Dedifferentiated amniotic fluid mesenchymal stem cell (primary cell): ENCODE results near the gene TMEM259.
A peak's percentile ranks its signal among the peaks of the same experiment; 100 is the strongest.

ENCODE experiments used
- DNase-seq: peaks from one replicate; pipeline ENCODE4 v3.0.0-alpha.2; 2016; ENCODE audit errors: extremely low spot score

TMEM259 gene

DNA sequence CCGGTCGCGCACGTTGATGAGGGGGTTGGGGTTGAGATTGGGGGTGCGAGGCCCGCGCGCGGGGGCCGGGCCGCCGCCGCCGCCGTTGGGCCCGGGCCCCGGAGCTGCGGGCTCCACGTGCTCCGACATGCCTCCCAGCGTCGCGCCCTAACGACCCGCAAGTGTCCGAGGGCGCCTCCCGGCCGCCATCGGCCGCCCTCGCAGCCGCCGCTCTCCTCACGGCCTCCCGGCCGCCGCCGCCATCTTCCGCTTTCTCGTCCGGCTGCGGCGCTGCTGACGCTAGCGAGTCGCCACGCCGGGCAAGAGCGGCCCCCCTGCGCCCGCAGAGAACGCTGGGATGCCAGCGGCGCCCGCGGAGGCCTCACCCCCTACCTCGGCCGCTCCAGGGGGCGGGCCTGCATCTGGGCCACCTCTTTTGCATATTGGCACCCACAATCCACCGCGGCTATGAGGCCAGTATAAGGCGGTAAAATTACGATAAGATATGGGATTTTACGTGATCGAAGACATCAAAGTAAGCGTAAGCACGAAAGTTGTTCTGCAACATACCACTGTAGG is at the start of gene TMEM259:
TSS of gene TMEM259 (minus strand) at position 256 of the 558 bp plus-strand sequence. CDS start at position 129, 127 bp downstream.
- peak; percentile 98 for DNase-seq

- no peak for DNase-seq
These were observed 49.6 kb upstream of the TMEM259 start for GRCh38 chr19:1070576-1070930.

DNA sequence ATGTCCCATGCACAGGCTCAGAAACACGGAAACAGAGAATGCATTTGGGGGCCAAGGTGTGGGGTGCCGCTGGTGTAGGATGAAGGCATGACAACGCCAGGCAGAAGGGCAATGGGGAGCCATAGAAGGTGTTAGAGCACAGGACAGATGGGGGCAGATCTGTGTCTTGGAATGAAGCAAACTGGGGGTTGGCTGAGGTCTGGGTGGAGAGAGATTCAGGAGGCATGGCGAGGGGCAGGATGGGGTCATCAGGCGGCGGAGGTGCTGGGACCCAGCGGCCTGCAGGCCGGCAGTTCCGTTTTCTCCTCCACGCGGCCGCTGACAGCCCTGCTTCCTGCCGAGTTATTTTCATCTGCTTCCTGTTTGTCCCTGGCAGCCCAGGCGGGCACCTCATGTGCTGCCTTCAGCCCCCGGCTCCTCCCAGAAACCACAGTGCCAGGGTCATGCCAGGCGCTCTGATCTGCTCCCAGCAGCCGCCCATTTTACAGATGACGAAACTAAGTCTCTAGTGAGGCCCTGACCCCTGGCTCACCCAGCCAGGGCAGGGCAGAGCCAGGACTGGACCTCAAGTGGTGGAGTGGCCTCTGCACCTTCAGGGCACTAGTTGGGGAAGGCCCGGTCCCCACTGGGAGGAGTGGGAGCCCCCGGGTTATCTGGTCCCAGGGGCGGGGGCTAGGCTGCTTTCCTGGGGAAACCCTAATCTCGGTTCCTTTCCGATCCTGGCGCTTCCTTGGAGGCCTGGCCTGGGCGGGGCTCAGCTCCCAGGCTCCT is 48.3 kb upstream of the TMEM259 start:
- DNase-seq, result no peak

- no peak for DNase-seq
These were observed 47.4 kb upstream of the TMEM259 start for GRCh38 chr19:1068009-1069001.

DNA sequence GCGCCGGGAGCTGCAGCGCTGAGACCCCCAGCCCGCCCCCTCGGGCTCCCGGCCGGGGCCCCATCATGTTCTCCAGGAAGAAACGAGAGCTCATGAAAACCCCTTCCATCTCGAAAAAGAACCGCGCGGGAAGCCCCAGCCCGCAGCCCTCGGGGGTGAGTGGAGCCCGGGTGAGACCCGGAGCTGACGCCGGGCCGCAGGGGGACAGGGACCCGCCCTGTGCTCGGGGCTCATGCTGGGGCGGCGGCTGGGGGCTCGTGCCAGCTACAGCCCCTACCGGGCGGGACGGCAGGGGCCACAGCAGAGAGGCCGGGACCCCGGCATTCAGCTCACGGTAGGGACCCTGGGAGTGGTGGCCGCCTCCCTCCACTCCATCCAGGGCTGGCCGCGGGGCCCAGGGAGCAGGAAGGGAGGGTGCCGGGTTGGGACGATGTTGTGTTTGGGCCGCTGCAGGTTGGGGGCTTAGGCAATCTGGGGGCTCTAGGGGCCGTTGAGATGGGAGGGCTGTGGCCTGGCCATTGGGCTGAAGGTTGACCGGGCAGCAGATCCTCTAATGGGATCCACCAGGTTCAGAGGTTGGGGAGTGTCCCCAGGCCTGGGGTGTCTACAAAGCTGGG is 46.5 kb upstream of the TMEM259 start:
- no peak for DNase-seq

DNA sequence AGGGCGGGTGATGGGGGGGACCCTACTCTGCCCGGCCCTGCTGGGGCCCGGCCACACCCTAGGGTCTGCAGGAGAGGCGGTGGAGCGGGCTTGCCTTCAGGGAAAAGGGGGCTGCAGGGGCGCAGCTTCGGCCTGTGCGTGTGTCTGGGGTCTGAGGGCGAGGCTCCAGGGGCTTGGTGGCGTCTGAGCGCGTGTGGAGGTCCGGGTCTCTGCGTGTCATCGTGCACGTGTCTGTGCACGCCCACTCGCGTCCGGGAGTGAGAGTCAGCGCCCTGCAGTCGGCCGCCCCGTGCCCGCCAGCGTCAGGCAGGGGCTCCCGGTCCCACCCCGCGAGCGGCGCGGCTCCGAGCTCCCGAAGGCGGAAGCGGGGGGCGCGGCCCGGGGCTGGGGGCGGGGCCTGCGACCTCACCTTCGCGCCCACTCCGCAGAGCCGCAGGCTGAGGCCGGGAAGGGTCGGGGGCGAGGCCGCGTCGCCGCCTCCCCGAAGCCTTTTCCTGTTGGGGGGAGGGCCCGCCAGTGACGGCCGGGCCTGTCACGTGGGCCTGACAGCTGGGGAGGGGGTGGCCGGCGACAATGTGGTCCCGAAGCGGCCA is 45.9 kb upstream of the TMEM259 start, which contains the start of gene ARHGAP45:
TSS of gene ARHGAP45 (plus strand) at position 420 of the 593 bp plus-strand sequence. CDS start 239 bp downstream, outside the sequence.
- DNase-seq, result no peak

DNA sequence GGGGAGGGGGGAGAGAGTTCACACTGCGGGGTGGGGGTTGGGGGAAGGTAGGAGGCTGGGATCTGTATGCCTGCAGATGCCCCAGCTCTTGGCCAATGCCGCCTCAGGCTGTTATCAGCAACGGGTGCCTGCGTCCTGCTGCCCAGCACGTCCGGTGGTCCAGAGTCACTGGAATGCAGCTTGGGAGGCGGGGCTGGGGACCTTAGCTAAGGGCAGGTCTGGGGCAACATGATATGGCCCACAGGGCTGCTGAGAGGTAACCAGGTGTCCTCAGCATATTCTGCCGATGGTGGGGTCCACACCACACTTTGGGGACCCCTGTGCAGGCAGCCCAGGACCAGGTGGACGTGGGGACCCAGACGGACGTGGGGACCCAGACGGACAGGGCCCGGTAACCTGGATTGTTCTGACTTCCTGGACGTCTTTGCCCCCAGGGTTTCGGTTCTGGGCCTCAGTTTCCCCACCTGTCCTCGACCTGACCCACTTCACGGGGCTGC is 45.4 kb upstream of the TMEM259 start:
- DNase-seq, result no peak

DNA sequence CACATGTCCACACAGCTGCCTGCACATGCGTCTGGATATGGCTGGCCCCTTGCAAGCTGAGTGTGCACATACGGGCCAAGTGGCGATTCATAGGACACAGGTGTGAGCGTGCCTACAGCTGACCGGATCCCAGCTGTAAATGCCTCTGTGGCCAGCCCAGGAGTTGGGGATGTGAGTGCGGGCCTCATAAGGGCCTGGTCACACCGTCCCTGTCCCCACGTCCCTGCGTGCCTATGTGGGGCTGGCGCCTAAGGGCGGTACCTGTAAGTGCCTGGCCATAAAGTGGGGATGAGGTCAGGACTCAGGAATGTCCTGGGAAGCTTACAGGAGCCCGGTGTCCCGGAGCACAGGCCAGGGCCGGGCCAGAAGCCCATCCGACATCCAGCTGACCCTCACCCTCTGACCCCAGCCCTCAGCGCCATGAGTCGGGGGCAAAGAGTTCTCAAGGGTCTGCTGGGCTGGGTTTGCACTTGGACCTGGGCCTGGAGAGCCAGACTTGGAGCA is 44.7 kb upstream of the TMEM259 start:
- DNase-seq, result no peak

- DNase-seq, result peak; percentile 31
These were observed 44.0 kb upstream of the TMEM259 start for GRCh38 chr19:1064661-1065605.

GRCh38 chr19:1063909-1064660 is 43.2 kb upstream of the TMEM259 start:
- DNase-seq, result no peak

DNA sequence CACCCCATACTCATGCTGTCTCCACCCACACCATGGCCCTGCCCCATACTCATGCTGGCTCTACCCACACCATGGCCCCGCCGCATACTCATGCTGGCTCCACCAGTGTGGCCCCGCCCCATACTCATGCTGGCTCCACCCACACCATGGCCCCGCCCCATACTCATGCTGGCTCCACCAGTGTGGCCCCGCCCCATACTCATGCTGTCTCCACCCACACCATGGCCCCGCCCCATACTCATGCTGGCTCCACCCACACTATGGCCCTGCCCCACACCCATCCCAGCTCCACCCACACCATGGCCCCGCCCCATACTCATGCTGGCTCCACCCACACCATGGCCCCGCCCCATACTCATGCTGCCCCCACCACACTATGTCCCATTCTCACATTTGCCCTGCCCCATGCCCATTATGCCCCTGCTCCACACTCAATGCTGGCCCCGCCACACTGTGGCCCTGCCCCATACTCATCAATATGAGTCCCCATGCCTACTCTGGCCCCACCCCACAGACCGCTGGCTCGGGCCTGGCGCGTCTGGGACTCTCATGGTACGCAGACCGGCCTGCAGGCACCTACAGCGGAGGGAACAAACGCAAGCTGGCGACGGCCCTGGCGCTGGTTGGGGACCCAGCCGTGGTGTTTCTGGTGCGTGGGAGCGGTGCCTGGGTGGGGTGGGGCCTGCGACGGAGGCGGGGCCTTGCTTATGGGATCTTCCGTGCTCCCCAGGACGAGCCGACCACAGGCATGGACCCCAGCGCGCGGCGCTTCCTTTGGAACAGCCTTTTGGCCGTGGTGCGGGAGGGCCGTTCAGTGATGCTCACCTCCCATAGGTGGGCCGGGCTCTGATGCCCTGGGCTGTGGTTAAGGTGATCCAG is 42.3 kb upstream of the TMEM259 start:
- no peak for DNase-seq

DNA sequence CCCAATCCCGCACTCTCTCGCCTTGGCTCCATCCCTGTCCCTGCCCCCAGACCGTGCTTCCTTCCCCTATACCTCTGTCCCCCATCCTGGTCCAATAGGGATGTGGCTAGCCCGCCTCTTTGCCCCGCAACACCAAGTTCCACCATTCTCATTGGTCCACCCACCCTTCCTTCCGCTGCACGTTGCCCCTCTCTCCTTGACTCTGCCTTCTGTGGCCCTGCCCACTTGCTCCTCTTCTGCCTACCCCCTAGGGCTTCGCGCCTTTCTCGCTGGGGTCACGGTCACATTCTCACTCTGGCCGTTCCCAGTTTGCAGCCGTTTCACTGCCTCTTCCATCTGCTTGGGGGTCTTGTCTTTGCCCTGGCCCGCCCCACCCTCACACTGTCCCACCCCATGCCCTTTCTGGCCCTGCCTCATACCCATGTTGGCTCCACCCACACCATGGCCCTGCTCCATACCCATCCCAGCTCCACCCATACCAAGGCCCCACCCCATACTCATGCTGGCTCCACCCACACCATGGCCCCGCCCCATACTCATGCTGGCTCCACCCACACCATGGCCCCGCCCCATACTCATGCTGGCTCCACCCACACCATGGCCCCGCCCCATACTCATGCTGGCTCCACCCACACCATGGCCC is 41.6 kb upstream of the TMEM259 start:
- DNase-seq, result no peak

GRCh38 chr19:1061987-1062386 is 41.1 kb upstream of the TMEM259 start:
- no peak for DNase-seq

DNA sequence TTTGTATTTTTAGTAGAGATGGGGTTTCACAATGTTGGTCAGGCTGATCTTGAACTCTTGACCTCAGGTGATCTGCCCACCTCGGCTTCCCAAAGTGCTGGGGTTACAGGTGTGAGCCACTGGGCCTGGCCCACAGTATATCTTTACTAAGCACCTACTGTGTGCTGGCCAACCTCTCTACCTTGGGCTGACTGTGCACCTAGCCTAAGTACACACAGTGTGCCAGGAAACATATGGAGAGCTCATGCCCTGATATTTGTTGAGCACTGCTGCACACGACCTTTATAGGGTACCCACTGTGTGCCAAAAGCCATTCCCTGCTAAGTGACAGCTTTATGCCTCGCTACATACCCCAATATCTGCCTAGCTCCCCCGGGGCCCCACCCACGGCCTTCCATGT is 39.8 kb upstream of the TMEM259 start:
- no peak for DNase-seq

DNA sequence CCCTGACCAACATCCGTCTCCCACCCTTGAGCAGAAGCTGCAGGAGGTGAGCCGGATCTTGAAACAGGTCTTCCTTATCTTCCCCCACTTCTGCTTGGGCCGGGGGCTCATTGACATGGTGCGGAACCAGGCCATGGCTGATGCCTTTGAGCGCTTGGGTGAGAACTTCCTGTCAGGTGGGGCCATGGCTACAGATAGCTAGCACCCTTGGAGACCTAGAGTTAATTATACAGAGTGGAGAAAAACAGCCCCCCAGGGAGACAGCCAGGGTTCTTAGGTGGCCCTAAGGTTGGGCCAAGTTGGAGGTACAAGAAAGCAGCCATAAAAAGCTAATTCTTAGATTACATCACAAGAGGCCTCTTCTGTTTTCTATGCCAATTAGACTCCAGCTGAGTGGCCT is 37.2 kb upstream of the TMEM259 start:
- no peak for DNase-seq

GRCh38 chr19:1057176-1057855 is 36.4 kb upstream of the TMEM259 start:
- peak; percentile 35 for DNase-seq
